ENCODE measurements around the gene LIMA1. TPM values are rescaled to one million over a fixed set of nuclear protein-coding genes. Genes with fewer than 3 reads are reported as not detected.
A peak's percentile ranks its signal among the peaks of the same experiment; 100 is the strongest.

Gene LIMA1
- total RNA-seq, 4 donors from 2014 or later: 23.9 to 62.7 (median 37.2) TPM

DNA sequence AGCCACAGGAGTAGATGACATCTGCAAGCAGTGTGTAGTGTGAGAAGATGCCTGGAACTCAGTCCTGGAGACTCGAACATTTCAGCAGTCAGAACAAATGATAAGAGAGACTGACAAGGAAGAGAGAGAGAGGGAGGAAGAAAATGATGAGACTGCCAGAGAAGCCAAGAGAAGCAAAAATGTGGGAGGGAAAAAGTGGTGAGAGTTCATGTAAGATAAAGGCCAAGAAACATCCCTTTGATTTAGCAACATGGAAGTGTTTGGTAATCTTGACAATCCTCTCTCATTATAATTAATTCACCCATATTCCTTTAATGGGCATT is 42.6 kb downstream of the LIMA1 start:
- DNase-seq (ENCODE audit: extremely low spot score): no peak
- Histone ChIP-seq H3K27ac (replicated peaks in 1 of 4) (peak overlapping the region; percentile 73 to 87 (median 83)), H3K36me3 (peaks cover 0 to 21% (median 4%) of the 10 kb centered on the region in 4 donors), H3K4me3 (no peak overlapping the region), H3K4me1 (peaks cover 23 to 45% (median 38%) of the 10 kb centered on the region in 4 donors), H3K9me3 (no peaks in the 10 kb centered on the region), H3K27me3 (no peaks in the 10 kb centered on the region)
- intact Hi-C loops (cut with DNase I): no loop called here
- TF ChIP-seq POLR2A (IDR thresholded peaks at IDR 0.05; ENCODE audit: low read depth) (no peak), EP300 (IDR thresholded peaks at IDR 0.05) (no peak), POLR2AphosphoS5 (IDR thresholded peaks at IDR 0.05) (no peak)
- TF ChIP-seq, protein P1, sequence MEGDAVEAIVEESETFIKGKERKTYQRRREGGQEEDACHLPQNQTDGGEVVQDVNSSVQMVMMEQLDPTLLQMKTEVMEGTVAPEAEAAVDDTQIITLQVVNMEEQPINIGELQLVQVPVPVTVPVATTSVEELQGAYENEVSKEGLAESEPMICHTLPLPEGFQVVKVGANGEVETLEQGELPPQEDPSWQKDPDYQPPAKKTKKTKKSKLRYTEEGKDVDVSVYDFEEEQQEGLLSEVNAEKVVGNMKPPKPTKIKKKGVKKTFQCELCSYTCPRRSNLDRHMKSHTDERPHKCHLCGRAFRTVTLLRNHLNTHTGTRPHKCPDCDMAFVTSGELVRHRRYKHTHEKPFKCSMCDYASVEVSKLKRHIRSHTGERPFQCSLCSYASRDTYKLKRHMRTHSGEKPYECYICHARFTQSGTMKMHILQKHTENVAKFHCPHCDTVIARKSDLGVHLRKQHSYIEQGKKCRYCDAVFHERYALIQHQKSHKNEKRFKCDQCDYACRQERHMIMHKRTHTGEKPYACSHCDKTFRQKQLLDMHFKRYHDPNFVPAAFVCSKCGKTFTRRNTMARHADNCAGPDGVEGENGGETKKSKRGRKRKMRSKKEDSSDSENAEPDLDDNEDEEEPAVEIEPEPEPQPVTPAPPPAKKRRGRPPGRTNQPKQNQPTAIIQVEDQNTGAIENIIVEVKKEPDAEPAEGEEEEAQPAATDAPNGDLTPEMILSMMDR (IDR thresholded peaks at IDR 0.05): no peak
- 67% methylated on average over 1 of the region's 1 CpG for WGBS

DNA sequence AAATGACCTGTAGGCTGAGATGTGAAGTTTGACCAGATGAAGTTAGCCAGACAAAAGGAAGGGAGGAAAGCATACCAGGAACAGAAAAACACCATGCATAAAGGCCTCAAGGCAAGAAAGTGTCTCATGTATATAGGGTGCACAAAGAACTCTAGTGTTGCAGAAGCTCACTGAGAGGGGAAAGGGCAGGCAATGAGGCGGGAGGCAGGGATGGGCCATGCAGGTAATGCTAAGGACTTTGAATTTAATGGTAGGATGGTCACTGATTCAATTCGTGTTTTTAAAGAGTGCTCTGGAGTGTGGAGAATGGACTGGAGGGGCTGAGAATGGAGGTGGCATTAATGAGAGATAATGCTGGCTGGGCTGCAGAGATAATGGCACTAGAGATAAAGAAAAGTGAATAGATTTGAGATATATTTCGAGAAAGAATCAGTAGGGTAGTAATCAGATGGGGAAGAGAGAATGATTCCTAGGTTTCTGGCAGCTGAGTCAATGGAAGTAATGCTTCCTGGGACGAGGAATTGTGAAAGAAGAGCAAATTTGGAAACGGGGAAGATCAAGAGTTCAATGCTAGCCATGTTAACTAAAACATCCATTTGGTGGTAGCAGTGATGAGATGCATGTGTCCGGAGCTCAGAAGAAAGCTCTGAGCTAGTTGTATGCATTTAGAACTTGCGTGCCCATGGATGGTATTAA is 43.1 kb downstream of the LIMA1 start:
- intact Hi-C loops (cut with DNase I): no loop called here
- WGBS: 88% methylated on average over 7 of the region's 7 CpGs
- H3K27ac ChIP-seq (replicated peaks in 1 of 4): peak overlapping the region; percentile 73 to 87 (median 83)
- H3K27me3 ChIP-seq: no peaks in the 10 kb centered on the region
- TF ChIP-seq POLR2A (IDR thresholded peaks at IDR 0.05; ENCODE audit: low read depth) (no peak), POLR2AphosphoS5 (IDR thresholded peaks at IDR 0.05) (no peak), EP300 (IDR thresholded peaks at IDR 0.05) (no peak)
- TF ChIP-seq, protein P1 (IDR thresholded peaks at IDR 0.05): no peak
- H3K4me1 ChIP-seq: peaks cover 23 to 45% (median 35%) of the 10 kb centered on the region in 4 donors
- H3K9me3 ChIP-seq: no peaks in the 10 kb centered on the region
- no peak overlapping the region for H3K4me3 ChIP-seq
- H3K36me3 ChIP-seq: peaks cover 0 to 16% (median 4%) of the 10 kb centered on the region in 4 donors
- no peak for DNase-seq (ENCODE audit: extremely low spot score)

DNA sequence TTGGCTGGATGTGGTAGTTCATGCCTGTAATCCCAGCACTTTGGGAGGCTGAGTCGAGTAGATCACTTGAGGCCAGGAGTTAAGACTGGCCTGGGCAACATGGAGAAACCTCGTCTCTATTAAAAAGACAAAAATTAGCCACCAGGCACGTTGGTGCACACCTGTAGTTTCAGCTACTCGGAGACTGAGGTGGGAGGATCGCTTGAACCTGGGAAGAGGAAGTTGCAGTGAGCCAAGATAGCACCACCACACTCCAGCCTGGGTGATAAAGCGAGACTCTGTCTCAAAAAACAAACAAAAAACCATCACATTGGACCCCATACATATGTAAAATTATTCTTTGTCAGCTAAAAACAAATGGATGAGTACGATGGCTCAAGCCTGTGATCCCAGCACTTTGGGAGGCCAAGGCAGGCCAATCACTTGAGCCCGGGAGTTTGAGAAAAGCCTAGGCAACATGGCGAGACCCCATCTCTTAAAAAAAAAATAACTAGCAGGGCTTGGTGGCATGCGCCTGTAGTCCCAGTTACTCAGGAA is 43.9 kb downstream of the LIMA1 start:
- H3K4me1 ChIP-seq: peaks cover 23 to 45% (median 35%) of the 10 kb centered on the region in 4 donors
- H3K27me3 ChIP-seq: no peaks in the 10 kb centered on the region
- DNase-seq (ENCODE audit: extremely low spot score): no peak
- peaks cover 0 to 8% (median 4%) of the 10 kb centered on the region in 4 donors for H3K36me3 ChIP-seq
- 89% methylated on average over 10 of the region's 10 CpGs for WGBS
- no peaks in the 10 kb centered on the region for H3K9me3 ChIP-seq
- H3K27ac ChIP-seq (replicated peaks in 1 of 4): no peak overlapping the region
- TF ChIP-seq POLR2AphosphoS5 (IDR thresholded peaks at IDR 0.05) (no peak), POLR2A (IDR thresholded peaks at IDR 0.05; ENCODE audit: low read depth) (no peak), EP300 (IDR thresholded peaks at IDR 0.05) (no peak)
- TF ChIP-seq, protein P1 (IDR thresholded peaks at IDR 0.05): no peak
- H3K4me3 ChIP-seq: no peak overlapping the region
- intact Hi-C loops (cut with DNase I): no loop called here

DNA sequence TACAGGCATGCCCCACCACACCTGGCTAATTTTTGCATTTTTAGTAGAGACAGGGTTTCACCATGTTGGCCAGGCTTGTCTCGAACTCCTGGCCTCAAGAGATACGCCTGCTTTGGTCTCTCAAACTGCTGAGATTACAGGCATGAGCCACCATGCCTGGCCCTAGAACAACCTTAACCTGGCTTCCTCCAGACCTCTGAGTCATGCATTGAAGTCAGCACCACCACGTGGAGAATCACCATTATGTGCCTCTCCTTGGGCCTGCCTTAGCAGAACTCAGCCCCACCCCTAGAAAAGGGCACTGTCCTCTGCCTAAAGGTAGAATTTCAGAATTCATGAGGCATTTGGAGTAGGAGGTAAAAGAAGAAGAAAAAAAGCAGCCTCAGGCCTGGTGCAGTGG is 49.0 kb downstream of the LIMA1 start:
- Histone ChIP-seq H3K4me3 (no peak overlapping the region), H3K36me3 (peaks cover 0 to 15% (median 4%) of the 10 kb centered on the region in 4 donors), H3K4me1 (peaks cover 0 to 1% (median 0%) of the 10 kb centered on the region in 4 donors), H3K27ac (replicated peaks in 1 of 4) (no peak overlapping the region), H3K27me3 (no peaks in the 10 kb centered on the region), H3K9me3 (no peaks in the 10 kb centered on the region)
- intact Hi-C loops (cut with DNase I): no loop called here
- WGBS: 72% methylated on average over 3 of the region's 3 CpGs
- no peak for DNase-seq (ENCODE audit: extremely low spot score)
- TF ChIP-seq, protein P1 (IDR thresholded peaks at IDR 0.05): no peak
- no peak for TF ChIP-seq POLR2A (IDR thresholded peaks at IDR 0.05; ENCODE audit: low read depth)
- no peak for TF ChIP-seq POLR2AphosphoS5 (IDR thresholded peaks at IDR 0.05)
- TF ChIP-seq EP300 (IDR thresholded peaks at IDR 0.05): no peak
